MM.1S (cell line): ENCODE measurements around the gene SLC2A1.

ENCODE experiments used
- EZH2 ChIP-seq: fragments of 300-600 bp; sonication (generic); optimal IDR thresholded peaks from 2 replicates; pipeline ENCODE3; 2017; ENCODE audit warnings: low read depth, mild to moderate bottlenecking, antibody characterized with exemption, low read length, mixed read lengths
- TF ChIP-seq, protein P1 (sequence below): fragments of 300-600 bp; sonication (generic); IDR thresholded peaks from 2 replicates; pipeline ENCODE4 v1.5.1; 2016; ENCODE audit warnings: antibody characterized with exemption, low read length, mixed read lengths

DNA sequence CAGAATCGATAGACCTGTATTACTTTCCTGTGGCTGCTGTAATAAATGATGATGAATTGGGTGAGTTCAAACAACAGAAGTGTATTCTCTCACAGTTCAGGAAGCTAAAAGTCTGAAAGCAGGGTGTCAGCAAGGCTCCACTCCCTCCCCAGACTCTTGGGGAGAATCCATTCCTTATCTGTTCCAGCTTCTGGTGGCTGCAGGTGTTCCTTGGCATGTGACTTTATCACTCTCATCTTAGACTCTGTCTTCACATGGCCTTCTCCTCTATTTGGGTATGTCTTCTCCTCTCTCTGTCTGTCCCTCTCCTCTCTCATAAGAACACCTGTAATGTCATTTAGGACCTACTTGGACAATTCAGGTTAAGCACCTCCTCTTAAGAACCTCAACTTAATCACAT lies 44.1 kb upstream of the SLC2A1 start:
- TF ChIP-seq, protein P1, sequence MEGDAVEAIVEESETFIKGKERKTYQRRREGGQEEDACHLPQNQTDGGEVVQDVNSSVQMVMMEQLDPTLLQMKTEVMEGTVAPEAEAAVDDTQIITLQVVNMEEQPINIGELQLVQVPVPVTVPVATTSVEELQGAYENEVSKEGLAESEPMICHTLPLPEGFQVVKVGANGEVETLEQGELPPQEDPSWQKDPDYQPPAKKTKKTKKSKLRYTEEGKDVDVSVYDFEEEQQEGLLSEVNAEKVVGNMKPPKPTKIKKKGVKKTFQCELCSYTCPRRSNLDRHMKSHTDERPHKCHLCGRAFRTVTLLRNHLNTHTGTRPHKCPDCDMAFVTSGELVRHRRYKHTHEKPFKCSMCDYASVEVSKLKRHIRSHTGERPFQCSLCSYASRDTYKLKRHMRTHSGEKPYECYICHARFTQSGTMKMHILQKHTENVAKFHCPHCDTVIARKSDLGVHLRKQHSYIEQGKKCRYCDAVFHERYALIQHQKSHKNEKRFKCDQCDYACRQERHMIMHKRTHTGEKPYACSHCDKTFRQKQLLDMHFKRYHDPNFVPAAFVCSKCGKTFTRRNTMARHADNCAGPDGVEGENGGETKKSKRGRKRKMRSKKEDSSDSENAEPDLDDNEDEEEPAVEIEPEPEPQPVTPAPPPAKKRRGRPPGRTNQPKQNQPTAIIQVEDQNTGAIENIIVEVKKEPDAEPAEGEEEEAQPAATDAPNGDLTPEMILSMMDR: no peak
- TF ChIP-seq EZH2: no peak
